Caco-2 (cell line): ENCODE results near the gene MACROD2. TPM values are rescaled to one million over a fixed set of nuclear protein-coding genes. Genes with fewer than 3 reads are reported as not detected.

Experiments used
- BruUV-seq: library from RNA; stranded (reverse); fragments of 400-500 nt; replicated peaks from 2 replicates; lab custom pipeline; 2021; lab: Mats Ljungman, UMichigan
- CTCF ChIA-PET: fragments of 300-600 bp; sonication (Branson Sonifier 250); formaldehyde crosslinking; loops from one replicate; lab custom pipeline; 2022; ENCODE audit warnings: antibody characterized with exemption; lab: Charles Lee
- POLR2A ChIA-PET: fragments of 300-600 bp; sonication (Branson Sonifier 250); formaldehyde crosslinking; loops from one replicate; lab custom pipeline; 2022; ENCODE audit warnings: antibody characterized with exemption; lab: Charles Lee
- DNase-seq, 2 experiments: peaks; one replicate each; pipeline versions ENCODE4 v3.0.0 to v3.0.0-alpha.2; 2020 to 2022
- H3K27me3 ChIP-seq: replicated peaks from 2 replicates; pipeline ENCODE4 v1.6.0; 2011; ENCODE audit warnings: low read length; ENCODE audit not compliant: control insufficient read depth, insufficient read depth
- H3K36me3 ChIP-seq: 2 replicates; pipeline ENCODE4 v1.5.1; 2011; ENCODE audit warnings: low read length; ENCODE audit not compliant: control insufficient read depth, insufficient read depth
- H3K4me1 ChIP-seq: fragments of 250-450 bp; sonication (Bioruptor Pico); 2 replicates; pipeline ENCODE4 v1.5.1; 2020; ENCODE audit warnings: mild to moderate bottlenecking
- H3K4me3 ChIP-seq: 2 replicates; pipeline ENCODE4 v1.5.1; 2011; ENCODE audit warnings: low read depth, mild to moderate bottlenecking, control low read depth, low read length
- H3K9me3 ChIP-seq: fragments of 250-450 bp; sonication (Bioruptor Pico); 2 replicates; pipeline ENCODE4 v1.5.1; 2020; ENCODE audit warnings: mild to moderate bottlenecking, moderate library complexity
- H3K27ac Mint-ChIP-seq: one replicate; pipeline ENCODE4 v1.8.0; 2022; ENCODE audit warnings: mixed read lengths; ENCODE audit not compliant: unreplicated experiment
- H3K27me3 Mint-ChIP-seq: one replicate; pipeline ENCODE4 v1.8.0; 2022; ENCODE audit warnings: mixed read lengths; ENCODE audit not compliant: insufficient read depth, unreplicated experiment
- H3K36me3 Mint-ChIP-seq: one replicate; pipeline ENCODE4 v1.8.0; 2022; ENCODE audit warnings: mild to moderate bottlenecking, mixed read lengths; ENCODE audit not compliant: insufficient read depth, unreplicated experiment
- H3K4me1 Mint-ChIP-seq: one replicate; pipeline ENCODE4 v1.8.0; 2022; ENCODE audit warnings: low read depth, mixed read lengths; ENCODE audit not compliant: unreplicated experiment
- H3K4me3 Mint-ChIP-seq: one replicate; pipeline ENCODE4 v1.8.0; 2022; ENCODE audit warnings: mild to moderate bottlenecking, moderate library complexity, mixed read lengths; ENCODE audit not compliant: unreplicated experiment
- H3K9me3 Mint-ChIP-seq: one replicate; pipeline ENCODE4 v1.8.0; 2022; ENCODE audit warnings: mixed read lengths; ENCODE audit not compliant: unreplicated experiment
- intact Hi-C: fragments of 100-400 bp; cut with micrococcal nuclease; formaldehyde crosslinking; loops from one replicate; pipeline ENCODE4 v1.10.0; 2022; ENCODE audit not compliant: unreplicated experiment
- total RNA-seq: library from RNA; stranded (reverse); gene quantifications from 2 replicates; pipeline ENCODE4 v1.2.3, GENCODE V29; 2022
- TF ChIP-seq, protein P1 (sequence below), 2 experiments: fragments of 200-600 bp in 1 of 2; IDR thresholded peaks; 1 replicate in 1 of 2; 2 replicates in 1 of 2; pipeline versions ENCODE4 v1.5.1 to v1.8.0; 2011 to 2022; ENCODE audit warnings: antibody characterized with exemption in 1 of 2, control low read depth in 1 of 2, inconsistent platforms in 1 of 2, low read depth in 1 of 2, low read length in 1 of 2, mild to moderate bottlenecking in 1 of 2, moderate library complexity in 1 of 2; ENCODE audit not compliant: insufficient read depth in 1 of 2, severe bottlenecking in 1 of 2, unreplicated experiment in 1 of 2

Gene MACROD2
- total RNA-seq, 1 experiment from 2014 or later = 6.4 TPM

DNA sequence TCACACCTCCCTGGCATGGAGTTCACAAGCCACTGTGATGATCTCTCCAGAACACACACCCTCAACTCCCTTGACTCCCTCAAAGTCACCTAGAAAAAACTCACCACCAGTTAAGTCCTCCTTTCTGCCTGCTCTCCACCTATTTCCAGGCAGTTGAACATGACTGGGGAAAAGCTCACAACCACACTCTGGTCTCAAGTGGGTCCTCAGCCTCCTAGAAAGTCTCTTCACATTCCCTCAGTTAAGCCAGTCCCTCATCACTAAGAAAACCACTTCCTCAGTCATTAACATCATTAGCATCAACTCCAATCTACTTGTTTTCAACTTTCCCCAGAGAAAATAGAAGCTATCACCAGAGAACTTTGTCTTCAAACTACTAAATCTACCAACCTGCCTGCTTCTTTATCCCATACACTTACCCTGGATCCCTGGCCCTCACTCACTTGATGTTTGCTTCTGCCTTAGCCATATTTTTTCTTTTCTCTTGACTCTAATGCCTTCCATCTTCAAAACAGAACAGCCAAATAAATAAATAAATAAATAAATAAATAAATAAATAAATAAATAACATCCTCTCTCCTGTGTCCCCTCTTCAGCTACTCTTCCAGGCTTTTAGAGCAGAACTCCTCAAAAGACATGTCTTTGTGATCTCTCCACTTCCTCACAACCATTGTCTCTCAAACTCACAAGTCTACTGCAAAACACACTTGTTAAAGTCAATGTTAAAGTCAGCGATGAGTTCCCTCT is 1084.5 kb downstream of the MACROD2 start:
- Histone ChIP-seq H3K4me1 (no peaks in the 10 kb centered on the region), H3K27me3 (no peaks in the 10 kb centered on the region), H3K36me3 (no peaks in the 10 kb centered on the region), H3K4me3 (no peak overlapping the region), H3K9me3 (no peaks in the 10 kb centered on the region)
- no TSS peak for BruUV-seq
- Mint-ChIP-seq H3K9me3 (no peaks in the 10 kb centered on the region), H3K27ac (no peak overlapping the region), H3K4me1 (no peaks in the 10 kb centered on the region), H3K27me3 (no peaks in the 10 kb centered on the region), H3K36me3 (no peaks in the 10 kb centered on the region), H3K4me3 (no peak overlapping the region)
- POLR2A ChIA-PET = no interaction called here
- TF ChIP-seq, protein P1, sequence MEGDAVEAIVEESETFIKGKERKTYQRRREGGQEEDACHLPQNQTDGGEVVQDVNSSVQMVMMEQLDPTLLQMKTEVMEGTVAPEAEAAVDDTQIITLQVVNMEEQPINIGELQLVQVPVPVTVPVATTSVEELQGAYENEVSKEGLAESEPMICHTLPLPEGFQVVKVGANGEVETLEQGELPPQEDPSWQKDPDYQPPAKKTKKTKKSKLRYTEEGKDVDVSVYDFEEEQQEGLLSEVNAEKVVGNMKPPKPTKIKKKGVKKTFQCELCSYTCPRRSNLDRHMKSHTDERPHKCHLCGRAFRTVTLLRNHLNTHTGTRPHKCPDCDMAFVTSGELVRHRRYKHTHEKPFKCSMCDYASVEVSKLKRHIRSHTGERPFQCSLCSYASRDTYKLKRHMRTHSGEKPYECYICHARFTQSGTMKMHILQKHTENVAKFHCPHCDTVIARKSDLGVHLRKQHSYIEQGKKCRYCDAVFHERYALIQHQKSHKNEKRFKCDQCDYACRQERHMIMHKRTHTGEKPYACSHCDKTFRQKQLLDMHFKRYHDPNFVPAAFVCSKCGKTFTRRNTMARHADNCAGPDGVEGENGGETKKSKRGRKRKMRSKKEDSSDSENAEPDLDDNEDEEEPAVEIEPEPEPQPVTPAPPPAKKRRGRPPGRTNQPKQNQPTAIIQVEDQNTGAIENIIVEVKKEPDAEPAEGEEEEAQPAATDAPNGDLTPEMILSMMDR (IDR thresholded peaks at IDR 0.05; ENCODE audit: insufficient read depth in 1 of 2, low read depth in 1 of 2, low read length in 1 of 2, severe bottlenecking in 1 of 2, unreplicated experiment in 1 of 2) = no peak
- intact Hi-C loops = no loop called here
- DNase-seq = no peak
- CTCF ChIA-PET = no interaction called here

DNA sequence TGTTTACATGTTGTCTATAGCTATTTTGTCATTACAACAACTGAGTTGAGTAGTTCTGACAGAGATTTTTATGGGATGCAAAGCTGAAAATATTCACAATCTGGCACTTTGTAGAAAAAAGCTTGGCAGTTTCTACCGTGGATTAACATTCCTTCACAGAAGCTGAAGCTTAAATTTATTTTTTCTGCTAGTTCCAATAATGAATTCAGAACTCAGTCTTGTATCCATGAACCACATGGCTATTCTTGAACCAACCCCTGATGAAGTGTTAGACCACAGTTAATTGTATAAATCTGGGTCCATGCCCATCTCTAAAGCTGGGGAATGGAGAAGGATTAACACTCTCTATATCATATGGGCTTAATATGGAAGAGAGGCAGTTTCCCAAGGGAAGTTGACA is 1085.9 kb downstream of the MACROD2 start:
- Histone ChIP-seq H3K4me3 (no peak overlapping the region), H3K36me3 (no peaks in the 10 kb centered on the region), H3K4me1 (no peaks in the 10 kb centered on the region), H3K9me3 (no peaks in the 10 kb centered on the region), H3K27me3 (no peaks in the 10 kb centered on the region)
- no peak overlapping the region for H3K4me3 Mint-ChIP-seq
- TF ChIP-seq, protein P1 (IDR thresholded peaks at IDR 0.05; ENCODE audit: insufficient read depth in 1 of 2, low read depth in 1 of 2, low read length in 1 of 2, severe bottlenecking in 1 of 2, unreplicated experiment in 1 of 2) = no peak
- no peak for DNase-seq
- H3K27me3 Mint-ChIP-seq = no peaks in the 10 kb centered on the region
- CTCF ChIA-PET = no interaction called here
- intact Hi-C loops = no loop called here
- no peaks in the 10 kb centered on the region for H3K36me3 Mint-ChIP-seq
- H3K27ac Mint-ChIP-seq = no peak overlapping the region
- no peaks in the 10 kb centered on the region for H3K4me1 Mint-ChIP-seq
- no peaks in the 10 kb centered on the region for H3K9me3 Mint-ChIP-seq
- POLR2A ChIA-PET = no interaction called here
- no TSS peak for BruUV-seq

DNA sequence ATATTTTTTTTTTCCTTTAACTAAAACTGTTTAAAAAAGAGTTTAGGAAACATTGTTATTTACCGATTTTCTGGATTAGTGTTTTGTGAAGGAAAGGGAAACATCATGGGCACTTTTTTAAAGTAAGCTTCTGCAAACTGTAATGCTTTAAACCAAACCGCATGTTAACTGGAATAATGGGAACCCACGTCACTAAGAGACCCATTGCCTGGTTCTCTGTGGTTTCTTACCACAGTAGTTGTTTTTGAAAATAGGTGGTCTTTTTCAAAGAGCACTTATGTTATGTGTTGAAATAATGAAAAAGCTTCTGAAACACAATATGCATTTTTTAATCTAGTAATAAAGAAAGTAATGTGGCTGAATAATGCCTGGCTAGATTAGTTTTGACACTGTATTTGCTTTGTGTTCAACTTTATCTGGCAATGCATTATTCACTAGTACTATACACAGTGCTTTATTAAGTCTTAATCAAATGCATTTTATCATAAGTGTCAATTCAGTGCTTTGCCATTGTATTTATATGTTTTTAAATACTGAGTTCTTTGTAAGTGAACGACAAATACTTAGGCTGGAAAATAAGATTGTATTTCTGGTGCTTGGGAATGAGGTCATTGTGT is 1096.2 kb downstream of the MACROD2 start:
- no peaks in the 10 kb centered on the region for H3K9me3 Mint-ChIP-seq
- ChIA-PET CTCF (no interaction called here), POLR2A (no interaction called here)
- no peaks in the 10 kb centered on the region for H3K4me1 Mint-ChIP-seq
- TF ChIP-seq, protein P1 (IDR thresholded peaks at IDR 0.05; ENCODE audit: insufficient read depth in 1 of 2, low read depth in 1 of 2, low read length in 1 of 2, severe bottlenecking in 1 of 2, unreplicated experiment in 1 of 2) = no peak
- intact Hi-C loops = no loop called here
- BruUV-seq = no TSS peak
- DNase-seq = no peak
- H3K27me3 Mint-ChIP-seq = no peaks in the 10 kb centered on the region
- Histone ChIP-seq H3K4me1 (no peaks in the 10 kb centered on the region), H3K27me3 (no peaks in the 10 kb centered on the region), H3K4me3 (no peak overlapping the region), H3K36me3 (no peaks in the 10 kb centered on the region), H3K9me3 (no peaks in the 10 kb centered on the region)
- no peaks in the 10 kb centered on the region for H3K36me3 Mint-ChIP-seq
- no peak overlapping the region for H3K4me3 Mint-ChIP-seq
- no peak overlapping the region for H3K27ac Mint-ChIP-seq
